GM12878 (cell line): ENCODE measurements around the gene LDLRAD3. TPM values are rescaled to one million over a fixed set of nuclear protein-coding genes. Genes with fewer than 3 reads are reported as not detected.
A peak's percentile ranks its signal among the peaks of the same experiment; 100 is the strongest.

Experiments used
- ATAC-seq: fragments of 200-7000 bp; cut with Tn5 transposase; 3 replicates; pipeline ENCODE4 v1.9.1; 2020; ENCODE audit warnings: mild to moderate bottlenecking, moderate library complexity
- BruUV-seq: library from RNA; stranded (reverse); fragments of 400-500 nt; replicated peaks from 2 replicates; lab custom pipeline; 2021; lab: Mats Ljungman, UMichigan
- CTCF ChIA-PET: fragments of 300-600 bp; sonication (Branson Sonifier 250); formaldehyde crosslinking; extraction: SDS; loops from one replicate; lab custom pipeline; 2021; ENCODE audit warnings: inconsistent platforms; lab: Yijun Ruan, JAX
- POLR2A ChIA-PET: fragments of 350-600 bp; formaldehyde crosslinking; extraction: SDS; loops from one replicate; lab custom pipeline; 2021; ENCODE audit warnings: inconsistent platforms; lab: Charles Lee
- RAD21 ChIA-PET: fragments of 300-600 bp; sonication (Branson Sonifier 250); formaldehyde crosslinking; loops from one replicate; lab custom pipeline; 2023; ENCODE audit warnings: antibody characterized with exemption; ENCODE audit not compliant: unreplicated experiment; lab: Charles Lee
- SMC1A ChIA-PET: fragments of 300-600 bp; sonication (Branson Sonifier 250); formaldehyde crosslinking; loops from one replicate; lab custom pipeline; 2023; ENCODE audit not compliant: unreplicated experiment, uncharacterized antibody; lab: Charles Lee
- DNase-seq: peaks from one replicate; pipeline ENCODE4 v3.0.0-alpha.2; 2011; ENCODE audit warnings: low read depth, low spot score
- FAIRE-seq: peaks from 3 replicates; lab custom pipeline; 2011; peaks lifted over from hg19 to GRCh38; lab: Jason Lieb, UNC
- H2AFZ ChIP-seq: 2 replicates; pipeline ENCODE4 v1.6.0; 2011; ENCODE audit warnings: low read depth, low read length, control low read depth; ENCODE audit not compliant: control insufficient read depth
- H3K27ac ChIP-seq: 2 replicates; pipeline ENCODE4 v1.5.1; 2011; ENCODE audit warnings: control low read depth; ENCODE audit not compliant: control insufficient read depth, insufficient read depth
- H3K27me3 ChIP-seq, 2 experiments: replicated peaks in 1 of 2; 2 replicates each; pipeline versions ENCODE4 v1.6.0 to v1.6.1; 2011; ENCODE audit warnings: low read length in 1 of 2; ENCODE audit not compliant: control insufficient read depth in 2 of 2, insufficient read depth in 2 of 2
- H3K36me3 ChIP-seq, 2 experiments: 2 replicates each; pipeline ENCODE4 v1.5.1; 2011; ENCODE audit warnings: low read length in 1 of 2; ENCODE audit not compliant: control insufficient read depth in 2 of 2, insufficient read depth in 2 of 2
- H3K4me1 ChIP-seq: 2 replicates; pipeline ENCODE4 v1.6.1; 2011; ENCODE audit warnings: mild to moderate bottlenecking, low read length, moderate library complexity, mixed read lengths; ENCODE audit not compliant: control insufficient read depth, insufficient read depth
- H3K4me2 ChIP-seq: 2 replicates; pipeline ENCODE4 v1.6.0; 2011; ENCODE audit warnings: control low read depth; ENCODE audit not compliant: control insufficient read depth, insufficient read depth
- H3K4me3 ChIP-seq: fragments of 200-600 bp; sonication (generic); 2 replicates; pipeline ENCODE4 v1.5.1; 2016
- H3K79me2 ChIP-seq: 2 replicates; pipeline ENCODE4 v1.6.0; 2011; ENCODE audit warnings: low read length; ENCODE audit not compliant: control insufficient read depth, insufficient read depth
- H3K9ac ChIP-seq: 2 replicates; pipeline ENCODE4 v1.8.0; 2011; ENCODE audit warnings: low read length, control low read depth, mixed read lengths; ENCODE audit not compliant: control insufficient read depth, insufficient read depth
- H3K9me3 ChIP-seq: replicated peaks from 3 replicates; pipeline ENCODE4 v1.5.1; 2011; ENCODE audit warnings: mild to moderate bottlenecking, low read length; ENCODE audit not compliant: control insufficient read depth, insufficient read depth
- H4K20me1 ChIP-seq: 2 replicates; pipeline ENCODE4 v1.6.0; 2011; ENCODE audit not compliant: control insufficient read depth, insufficient read depth
- CREM ChIP-seq: IDR thresholded peaks from 2 replicates; pipeline ENCODE4 v1.6.1; 2014; ENCODE audit warnings: antibody characterized with exemption, low read depth
- JUNB ChIP-seq: IDR thresholded peaks from 2 replicates; pipeline ENCODE4 v1.6.1; 2016; ENCODE audit warnings: antibody characterized with exemption, mild to moderate bottlenecking
- NFIC ChIP-seq: IDR thresholded peaks from 2 replicates; pipeline ENCODE4 v1.6.1; 2012; ENCODE audit warnings: low read depth, mild to moderate bottlenecking, inconsistent platforms, low read length, moderate library complexity
- POLR2AphosphoS5 ChIP-seq: IDR thresholded peaks from 2 replicates; pipeline ENCODE4 v1.6.1; 2011; ENCODE audit warnings: mild to moderate bottlenecking, low read length, inconsistent platforms
- WGBS: methylation state at CpG from one replicate; pipeline ENCODE4 v1.1.6; 2016; ENCODE audit warnings: low lambda C conversion rate; ENCODE audit not compliant: insufficient replicate concordance, insufficient coverage; ENCODE audit errors: missing lambda C conversion rate; 5-methylcytosine and 5-hydroxymethylcytosine counted together
- in situ Hi-C: fragments of 300-500 bp; cut with MboI; formaldehyde crosslinking; loops from 9 replicates; pipeline ENCODE4 v1.14.3; 2018; ENCODE audit warnings: mixed read lengths
- intact Hi-C: fragments of 100-400 bp; cut with micrococcal nuclease; formaldehyde crosslinking; loops from one replicate; pipeline ENCODE4 v1.14.2; 2022; ENCODE audit not compliant: unreplicated experiment
- polyA plus RNA-seq, 11 experiments: library from polyadenylated mRNA; depleted of rRNA in 4 of 11; unstranded in 6 of 11; stranded (reverse) in 5 of 11; fragments of >200 nt; fragmentation: Nextera tagmentation in 4 of 11; fragmentation: Illumina TruSeq in 1 of 11; extraction: Ambion mirVana in 4 of 11; extraction: Trizol in 1 of 11; gene quantifications; 1 replicate in 1 of 11; 2 replicates in 10 of 11; pipeline versions ENCODE4 v1.2.1 to v1.2.3, GENCODE V29; 2011 to 2016; ENCODE audit warnings: inconsistent platforms in 2 of 11, missing spikeins in 2 of 11, low read depth in 1 of 11
- total RNA-seq, 4 experiments: library from RNA; depleted of rRNA in 3 of 4; stranded (reverse); fragments of >200 nt in 3 of 4; fragmentation: Illumina TruSeq in 1 of 4; extraction: Trizol in 1 of 4; gene quantifications; 2 replicates each; pipeline versions ENCODE4 v1.2.1 to v1.2.3, GENCODE V29; 2013 to 2021
- TF ChIP-seq, protein P1 (sequence below): fragments of 450-650 bp; conservative IDR thresholded peaks from 2 replicates; pipeline ENCODE4 v1.6.1; 2017; ENCODE audit warnings: mild to moderate bottlenecking, moderate library complexity

Gene LDLRAD3
- total and polyA plus RNA-seq, 10 of the 15 experiments (the other 5 are each of a cell fraction or from before 2014, with no cell fraction given): 2.5 to 17.2 (median 10.7) TPM

DNA sequence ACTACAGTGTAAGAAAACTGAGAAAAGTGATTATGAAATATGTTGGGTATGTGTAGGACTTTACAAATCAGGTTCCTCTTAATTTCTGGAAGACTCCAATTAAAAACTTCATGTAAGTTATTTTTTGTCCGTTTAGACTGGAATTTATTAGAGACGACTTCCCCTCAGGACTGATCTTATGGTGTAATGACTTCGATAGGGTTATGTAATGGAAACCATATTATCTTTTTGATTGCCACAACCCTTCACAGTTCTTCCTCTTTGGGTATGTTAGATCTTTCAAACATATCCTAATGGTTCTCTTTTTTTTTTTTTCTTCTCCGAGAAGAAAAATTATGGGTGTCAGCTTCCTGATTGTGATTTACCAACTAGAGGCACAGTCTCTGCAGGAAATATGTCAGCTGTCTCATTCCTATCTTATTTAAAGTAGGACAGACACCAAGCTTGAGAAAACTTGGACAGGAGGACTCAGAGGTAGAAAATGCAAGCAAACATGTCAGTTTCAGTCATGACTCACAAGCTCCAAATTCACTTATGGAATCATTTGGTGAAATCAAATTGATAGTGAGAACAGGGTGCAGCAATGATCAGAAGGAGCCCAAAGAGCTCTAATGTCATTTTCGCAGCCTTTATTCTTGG lies 11.1 kb upstream of the LDLRAD3 start:
- intact Hi-C loops (no loop called here), in situ Hi-C loops (no loop called here)
- H3K4me3 ChIP-seq: no peak overlapping the region
- no peak overlapping the region for H3K4me2 ChIP-seq
- H3K36me3 ChIP-seq: no peaks in the 10 kb centered on the region
- H2AFZ ChIP-seq: no peak overlapping the region
- ChIA-PET SMC1A (interaction anchor here (0.8 to 1.2 kb wide), 2 partner anchors 69 to 199 kb away, joined by 3 read pairs; no protein-coding TSS in a partner anchor), CTCF (interaction anchor here (0.9 kb wide), 1 partner anchor 110 kb away, joined by 3 read pairs; no protein-coding TSS in a partner anchor), RAD21 (interaction anchor here (1.1 kb wide), 1 partner anchor 111 kb away, joined by 4 read pairs; no protein-coding TSS in a partner anchor), POLR2A (no interaction called here)
- BruUV-seq: no TSS peak
- 37% methylated on average over 5 of the region's 5 CpGs for WGBS
- H3K27me3 ChIP-seq: peaks cover 0 to 3% of the 10 kb centered on the region in 2 experiments; a peak in 2 of 4 replicates
- no peaks in the 10 kb centered on the region for H4K20me1 ChIP-seq
- DNase-seq: no peak
- H3K4me1 ChIP-seq: no peaks in the 10 kb centered on the region
- H3K9me3 ChIP-seq: no peaks in the 10 kb centered on the region; the same call in 2 of the 3 replicates
- TF ChIP-seq POLR2AphosphoS5 (no peak), NFIC (0 out of 2 replicates have a peak, but pooled peaks have one; percentile 35), CREM (0 out of 2 replicates have a peak, but pooled peaks have one; percentile 2), JUNB (peak; percentile 20; the same call in 1 of the 2 replicates)
- TF ChIP-seq, protein P1, sequence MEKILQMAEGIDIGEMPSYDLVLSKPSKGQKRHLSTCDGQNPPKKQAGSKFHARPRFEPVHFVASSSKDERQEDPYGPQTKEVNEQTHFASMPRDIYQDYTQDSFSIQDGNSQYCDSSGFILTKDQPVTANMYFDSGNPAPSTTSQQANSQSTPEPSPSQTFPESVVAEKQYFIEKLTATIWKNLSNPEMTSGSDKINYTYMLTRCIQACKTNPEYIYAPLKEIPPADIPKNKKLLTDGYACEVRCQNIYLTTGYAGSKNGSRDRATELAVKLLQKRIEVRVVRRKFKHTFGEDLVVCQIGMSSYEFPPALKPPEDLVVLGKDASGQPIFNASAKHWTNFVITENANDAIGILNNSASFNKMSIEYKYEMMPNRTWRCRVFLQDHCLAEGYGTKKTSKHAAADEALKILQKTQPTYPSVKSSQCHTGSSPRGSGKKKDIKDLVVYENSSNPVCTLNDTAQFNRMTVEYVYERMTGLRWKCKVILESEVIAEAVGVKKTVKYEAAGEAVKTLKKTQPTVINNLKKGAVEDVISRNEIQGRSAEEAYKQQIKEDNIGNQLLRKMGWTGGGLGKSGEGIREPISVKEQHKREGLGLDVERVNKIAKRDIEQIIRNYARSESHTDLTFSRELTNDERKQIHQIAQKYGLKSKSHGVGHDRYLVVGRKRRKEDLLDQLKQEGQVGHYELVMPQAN: no peak
- FAIRE-seq: no peak
- H3K79me2 ChIP-seq: no peaks in the 10 kb centered on the region
- no peak overlapping the region for H3K9ac ChIP-seq
- ATAC-seq: no peak
- no peak overlapping the region for H3K27ac ChIP-seq
